HepG2 (cell line): Measurements from ENCODE around the gene HAUS7. TPM values are rescaled to one million over a fixed set of nuclear protein-coding genes. Genes with fewer than 3 reads are reported as not detected.
A peak's percentile ranks its signal among the peaks of the same experiment; 100 is the strongest.

Source experiments
- ZBTB8A ChIP-seq: sonication (generic); formaldehyde crosslinking; IDR thresholded peaks from 2 replicates; pipeline ENCODE4 v1.4.0; 2020; ENCODE audit warnings: mild to moderate bottlenecking, low read depth, missing genetic modification reagents, borderline replicate concordance
- ZNF180 ChIP-seq: sonication (generic); formaldehyde crosslinking; IDR thresholded peaks from 2 replicates; pipeline ENCODE4 v1.4.0; 2020; ENCODE audit warnings: low read depth, missing genetic modification reagents, borderline replicate concordance
- ZNF225 ChIP-seq: sonication (generic); formaldehyde crosslinking; IDR thresholded peaks from 2 replicates; pipeline ENCODE4 v1.4.0; 2020; ENCODE audit warnings: mild to moderate bottlenecking, missing genetic modification reagents
- ZNF260 ChIP-seq: sonication (generic); formaldehyde crosslinking; IDR thresholded peaks from 2 replicates; pipeline ENCODE4 v1.4.0; 2020; ENCODE audit warnings: missing genetic modification reagents, low read depth, mild to moderate bottlenecking, borderline replicate concordance
- ZNF75D ChIP-seq: sonication (generic); formaldehyde crosslinking; IDR thresholded peaks from 2 replicates; pipeline ENCODE4 v1.8.1; 2023; ENCODE audit warnings: missing genetic modification reagents, mild to moderate bottlenecking, borderline replicate concordance
- polyA plus RNA-seq, 8 experiments: library from polyadenylated mRNA; depleted of rRNA in 3 of 8; stranded (reverse) in 7 of 8; unstranded in 1 of 8; fragments of >200 nt; fragmentation: Illumina TruSeq in 4 of 8; extraction: Trizol in 4 of 8; gene quantifications; 2 replicates each; pipeline versions ENCODE4 v1.2.1 to v1.2.3, GENCODE V29; 2011 to 2016; ENCODE audit warnings: low read depth in 4 of 8, missing spikeins in 1 of 8, mixed read lengths in 1 of 8; ENCODE audit not compliant: insufficient read depth in 1 of 8
- total RNA-seq, 5 experiments: library from RNA; depleted of rRNA; stranded (reverse); fragments of >200 nt; fragmentation: Illumina TruSeq; extraction: Trizol; gene quantifications; 2 replicates each; pipeline ENCODE4 v1.2.3, GENCODE V29; 2016; ENCODE audit warnings: low read depth in 1 of 5
- TF ChIP-seq, protein P1 (sequence below): sonication (generic); formaldehyde crosslinking; IDR thresholded peaks from 2 replicates; pipeline ENCODE4 v1.9.0; 2022; ENCODE audit warnings: missing genetic modification reagents, mild to moderate bottlenecking, borderline replicate concordance
- TF ChIP-seq, protein P2 (sequence below): IDR thresholded peaks from 2 replicates; pipeline ENCODE4 v1.4.0; 2020; ENCODE audit warnings: mild to moderate bottlenecking, missing genetic modification reagents
- TF ChIP-seq, protein P3 (sequence below): sonication (generic); formaldehyde crosslinking; conservative IDR thresholded peaks from 2 replicates; pipeline ENCODE4 v1.8.0; 2022; ENCODE audit warnings: low read depth, missing genetic modification reagents
- TF ChIP-seq, protein P4 (sequence below): sonication (generic); formaldehyde crosslinking; IDR thresholded peaks from 2 replicates; pipeline ENCODE4 v1.4.0; 2020; ENCODE audit warnings: mild to moderate bottlenecking, missing genetic modification reagents
- TF ChIP-seq, protein P5 (sequence below): sonication (generic); formaldehyde crosslinking; IDR thresholded peaks from 2 replicates; pipeline ENCODE4 v1.5.1; 2020; ENCODE audit warnings: mild to moderate bottlenecking, missing genetic modification reagents, moderate library complexity
- TF ChIP-seq, protein P6 (sequence below): IDR thresholded peaks from 2 replicates; pipeline ENCODE4 v1.6.1; 2016
- TF ChIP-seq, protein P7 (sequence below), 2 experiments: sonication (generic) in 1 of 2; formaldehyde crosslinking in 1 of 2; IDR thresholded peaks; 2 replicates each; pipeline versions ENCODE4 v1.4.0 to v1.6.1; 2018 to 2020; ENCODE audit warnings: missing genetic modification reagents in 2 of 2, borderline replicate concordance in 1 of 2, low read depth in 1 of 2, mild to moderate bottlenecking in 1 of 2, missing biosample characterization in 1 of 2

HAUS7 gene
- total and polyA plus RNA-seq, 2 of the 13 experiments (the other 11 are each of a cell fraction or from before 2014, with no cell fraction given): 10.9 to 42.4 TPM

DNA sequence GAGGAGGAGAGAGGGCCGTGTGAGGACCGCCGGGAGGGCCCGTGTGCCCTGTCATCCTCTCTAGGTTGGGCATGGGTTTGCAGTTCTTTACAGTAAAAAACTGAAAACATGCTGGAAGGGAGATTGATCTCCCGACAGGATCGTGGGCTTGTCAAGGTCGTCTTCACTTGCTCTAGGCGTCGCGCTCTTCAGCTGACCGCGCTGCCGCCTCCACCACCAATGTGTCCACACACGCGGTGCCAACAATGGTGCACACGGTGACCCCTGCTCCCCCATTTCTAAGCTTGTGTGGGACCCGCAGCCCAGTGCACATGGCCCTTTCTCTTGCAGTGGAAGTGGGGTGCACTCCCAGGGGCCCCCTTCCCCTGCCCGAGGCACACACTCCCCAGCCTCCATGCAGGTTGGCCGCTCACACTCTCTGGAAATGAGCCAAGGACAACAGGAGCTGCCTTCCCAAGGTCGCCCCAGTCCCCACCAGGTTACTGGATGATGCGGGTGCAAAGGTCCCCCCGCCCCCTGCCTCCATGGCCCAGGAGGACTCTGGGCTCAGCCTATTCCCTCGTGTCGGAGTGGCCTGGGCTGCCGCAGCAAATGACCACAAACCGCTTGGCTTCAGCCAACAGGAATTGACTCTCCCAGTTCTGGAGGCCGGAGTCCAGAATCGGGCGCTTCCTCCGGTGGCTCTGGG is 60.8 kb downstream of the HAUS7 start (continued):
- TF ChIP-seq, protein P1, sequence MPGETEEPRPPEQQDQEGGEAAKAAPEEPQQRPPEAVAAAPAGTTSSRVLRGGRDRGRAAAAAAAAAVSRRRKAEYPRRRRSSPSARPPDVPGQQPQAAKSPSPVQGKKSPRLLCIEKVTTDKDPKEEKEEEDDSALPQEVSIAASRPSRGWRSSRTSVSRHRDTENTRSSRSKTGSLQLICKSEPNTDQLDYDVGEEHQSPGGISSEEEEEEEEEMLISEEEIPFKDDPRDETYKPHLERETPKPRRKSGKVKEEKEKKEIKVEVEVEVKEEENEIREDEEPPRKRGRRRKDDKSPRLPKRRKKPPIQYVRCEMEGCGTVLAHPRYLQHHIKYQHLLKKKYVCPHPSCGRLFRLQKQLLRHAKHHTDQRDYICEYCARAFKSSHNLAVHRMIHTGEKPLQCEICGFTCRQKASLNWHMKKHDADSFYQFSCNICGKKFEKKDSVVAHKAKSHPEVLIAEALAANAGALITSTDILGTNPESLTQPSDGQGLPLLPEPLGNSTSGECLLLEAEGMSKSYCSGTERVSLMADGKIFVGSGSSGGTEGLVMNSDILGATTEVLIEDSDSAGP (CRISPR knock-in tag): peak; percentile 31; the same call in 1 of the 2 replicates
- no peak for TF ChIP-seq ZBTB8A (CRISPR knock-in tag)
- TF ChIP-seq, protein P2, sequence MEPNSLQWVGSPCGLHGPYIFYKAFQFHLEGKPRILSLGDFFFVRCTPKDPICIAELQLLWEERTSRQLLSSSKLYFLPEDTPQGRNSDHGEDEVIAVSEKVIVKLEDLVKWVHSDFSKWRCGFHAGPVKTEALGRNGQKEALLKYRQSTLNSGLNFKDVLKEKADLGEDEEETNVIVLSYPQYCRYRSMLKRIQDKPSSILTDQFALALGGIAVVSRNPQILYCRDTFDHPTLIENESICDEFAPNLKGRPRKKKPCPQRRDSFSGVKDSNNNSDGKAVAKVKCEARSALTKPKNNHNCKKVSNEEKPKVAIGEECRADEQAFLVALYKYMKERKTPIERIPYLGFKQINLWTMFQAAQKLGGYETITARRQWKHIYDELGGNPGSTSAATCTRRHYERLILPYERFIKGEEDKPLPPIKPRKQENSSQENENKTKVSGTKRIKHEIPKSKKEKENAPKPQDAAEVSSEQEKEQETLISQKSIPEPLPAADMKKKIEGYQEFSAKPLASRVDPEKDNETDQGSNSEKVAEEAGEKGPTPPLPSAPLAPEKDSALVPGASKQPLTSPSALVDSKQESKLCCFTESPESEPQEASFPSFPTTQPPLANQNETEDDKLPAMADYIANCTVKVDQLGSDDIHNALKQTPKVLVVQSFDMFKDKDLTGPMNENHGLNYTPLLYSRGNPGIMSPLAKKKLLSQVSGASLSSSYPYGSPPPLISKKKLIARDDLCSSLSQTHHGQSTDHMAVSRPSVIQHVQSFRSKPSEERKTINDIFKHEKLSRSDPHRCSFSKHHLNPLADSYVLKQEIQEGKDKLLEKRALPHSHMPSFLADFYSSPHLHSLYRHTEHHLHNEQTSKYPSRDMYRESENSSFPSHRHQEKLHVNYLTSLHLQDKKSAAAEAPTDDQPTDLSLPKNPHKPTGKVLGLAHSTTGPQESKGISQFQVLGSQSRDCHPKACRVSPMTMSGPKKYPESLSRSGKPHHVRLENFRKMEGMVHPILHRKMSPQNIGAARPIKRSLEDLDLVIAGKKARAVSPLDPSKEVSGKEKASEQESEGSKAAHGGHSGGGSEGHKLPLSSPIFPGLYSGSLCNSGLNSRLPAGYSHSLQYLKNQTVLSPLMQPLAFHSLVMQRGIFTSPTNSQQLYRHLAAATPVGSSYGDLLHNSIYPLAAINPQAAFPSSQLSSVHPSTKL (CRISPR knock-in tag): no peak; the same call in 1 of the 2 replicates
- TF ChIP-seq, protein P3, sequence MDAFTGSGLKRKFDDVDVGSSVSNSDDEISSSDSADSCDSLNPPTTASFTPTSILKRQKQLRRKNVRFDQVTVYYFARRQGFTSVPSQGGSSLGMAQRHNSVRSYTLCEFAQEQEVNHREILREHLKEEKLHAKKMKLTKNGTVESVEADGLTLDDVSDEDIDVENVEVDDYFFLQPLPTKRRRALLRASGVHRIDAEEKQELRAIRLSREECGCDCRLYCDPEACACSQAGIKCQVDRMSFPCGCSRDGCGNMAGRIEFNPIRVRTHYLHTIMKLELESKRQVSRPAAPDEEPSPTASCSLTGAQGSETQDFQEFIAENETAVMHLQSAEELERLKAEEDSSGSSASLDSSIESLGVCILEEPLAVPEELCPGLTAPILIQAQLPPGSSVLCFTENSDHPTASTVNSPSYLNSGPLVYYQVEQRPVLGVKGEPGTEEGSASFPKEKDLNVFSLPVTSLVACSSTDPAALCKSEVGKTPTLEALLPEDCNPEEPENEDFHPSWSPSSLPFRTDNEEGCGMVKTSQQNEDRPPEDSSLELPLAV (CRISPR knock-in tag): no peak
- no peak for TF ChIP-seq ZNF75D
- TF ChIP-seq ZNF180 (CRISPR knock-in tag): no peak
- TF ChIP-seq, protein P4, sequence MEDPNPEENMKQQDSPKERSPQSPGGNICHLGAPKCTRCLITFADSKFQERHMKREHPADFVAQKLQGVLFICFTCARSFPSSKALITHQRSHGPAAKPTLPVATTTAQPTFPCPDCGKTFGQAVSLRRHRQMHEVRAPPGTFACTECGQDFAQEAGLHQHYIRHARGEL (CRISPR knock-in tag): no peak
- TF ChIP-seq, protein P5, sequence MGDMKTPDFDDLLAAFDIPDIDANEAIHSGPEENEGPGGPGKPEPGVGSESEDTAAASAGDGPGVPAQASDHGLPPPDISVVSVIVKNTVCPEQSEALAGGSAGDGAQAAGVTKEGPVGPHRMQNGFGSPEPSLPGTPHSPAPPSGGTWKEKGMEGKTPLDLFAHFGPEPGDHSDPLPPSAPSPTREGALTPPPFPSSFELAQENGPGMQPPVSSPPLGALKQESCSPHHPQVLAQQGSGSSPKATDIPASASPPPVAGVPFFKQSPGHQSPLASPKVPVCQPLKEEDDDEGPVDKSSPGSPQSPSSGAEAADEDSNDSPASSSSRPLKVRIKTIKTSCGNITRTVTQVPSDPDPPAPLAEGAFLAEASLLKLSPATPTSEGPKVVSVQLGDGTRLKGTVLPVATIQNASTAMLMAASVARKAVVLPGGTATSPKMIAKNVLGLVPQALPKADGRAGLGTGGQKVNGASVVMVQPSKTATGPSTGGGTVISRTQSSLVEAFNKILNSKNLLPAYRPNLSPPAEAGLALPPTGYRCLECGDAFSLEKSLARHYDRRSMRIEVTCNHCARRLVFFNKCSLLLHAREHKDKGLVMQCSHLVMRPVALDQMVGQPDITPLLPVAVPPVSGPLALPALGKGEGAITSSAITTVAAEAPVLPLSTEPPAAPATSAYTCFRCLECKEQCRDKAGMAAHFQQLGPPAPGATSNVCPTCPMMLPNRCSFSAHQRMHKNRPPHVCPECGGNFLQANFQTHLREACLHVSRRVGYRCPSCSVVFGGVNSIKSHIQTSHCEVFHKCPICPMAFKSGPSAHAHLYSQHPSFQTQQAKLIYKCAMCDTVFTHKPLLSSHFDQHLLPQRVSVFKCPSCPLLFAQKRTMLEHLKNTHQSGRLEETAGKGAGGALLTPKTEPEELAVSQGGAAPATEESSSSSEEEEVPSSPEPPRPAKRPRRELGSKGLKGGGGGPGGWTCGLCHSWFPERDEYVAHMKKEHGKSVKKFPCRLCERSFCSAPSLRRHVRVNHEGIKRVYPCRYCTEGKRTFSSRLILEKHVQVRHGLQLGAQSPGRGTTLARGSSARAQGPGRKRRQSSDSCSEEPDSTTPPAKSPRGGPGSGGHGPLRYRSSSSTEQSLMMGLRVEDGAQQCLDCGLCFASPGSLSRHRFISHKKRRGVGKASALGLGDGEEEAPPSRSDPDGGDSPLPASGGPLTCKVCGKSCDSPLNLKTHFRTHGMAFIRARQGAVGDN (CRISPR knock-in tag): peak; percentile 94
- no peak for TF ChIP-seq ZNF260 (CRISPR knock-in tag)
- TF ChIP-seq, protein P6, sequence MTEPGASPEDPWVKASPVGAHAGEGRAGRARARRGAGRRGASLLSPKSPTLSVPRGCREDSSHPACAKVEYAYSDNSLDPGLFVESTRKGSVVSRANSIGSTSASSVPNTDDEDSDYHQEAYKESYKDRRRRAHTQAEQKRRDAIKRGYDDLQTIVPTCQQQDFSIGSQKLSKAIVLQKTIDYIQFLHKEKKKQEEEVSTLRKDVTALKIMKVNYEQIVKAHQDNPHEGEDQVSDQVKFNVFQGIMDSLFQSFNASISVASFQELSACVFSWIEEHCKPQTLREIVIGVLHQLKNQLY (CRISPR knock-in tag): no peak
- TF ChIP-seq, protein P7, sequence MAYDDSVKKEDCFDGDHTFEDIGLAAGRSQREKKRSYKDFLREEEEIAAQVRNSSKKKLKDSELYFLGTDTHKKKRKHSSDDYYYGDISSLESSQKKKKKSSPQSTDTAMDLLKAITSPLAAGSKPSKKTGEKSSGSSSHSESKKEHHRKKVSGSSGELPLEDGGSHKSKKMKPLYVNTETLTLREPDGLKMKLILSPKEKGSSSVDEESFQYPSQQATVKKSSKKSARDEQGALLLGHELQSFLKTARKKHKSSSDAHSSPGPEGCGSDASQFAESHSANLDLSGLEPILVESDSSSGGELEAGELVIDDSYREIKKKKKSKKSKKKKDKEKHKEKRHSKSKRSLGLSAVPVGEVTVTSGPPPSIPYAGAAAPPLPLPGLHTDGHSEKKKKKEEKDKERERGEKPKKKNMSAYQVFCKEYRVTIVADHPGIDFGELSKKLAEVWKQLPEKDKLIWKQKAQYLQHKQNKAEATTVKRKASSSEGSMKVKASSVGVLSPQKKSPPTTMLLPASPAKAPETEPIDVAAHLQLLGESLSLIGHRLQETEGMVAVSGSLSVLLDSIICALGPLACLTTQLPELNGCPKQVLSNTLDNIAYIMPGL (CRISPR knock-in tag; IDR thresholded peaks at IDR 0.05; ENCODE audit: borderline replicate concordance in 1 of 2, low read depth in 1 of 2): no peak
- 0 out of 2 replicates have a peak, but pooled peaks have one; percentile 44 for TF ChIP-seq ZNF225
